Bronchial epithelial cell (primary cell): ENCODE measurements around the gene TNFAIP3. TPM values are rescaled to one million over a fixed set of nuclear protein-coding genes. Genes with fewer than 3 reads are reported as not detected.

Experiments used
- DNase-seq: peaks from one replicate; pipeline ENCODE4 v3.0.0-alpha.2; 2010; ENCODE audit warnings: low read depth
- FAIRE-seq: peaks from 2 replicates; lab custom pipeline; 2011; peaks lifted over from hg19 to GRCh38; lab: Jason Lieb, UNC
- H3K27me3 ChIP-seq: 2 replicates; pipeline ENCODE4 v1.5.1; 2011; ENCODE audit warnings: low read length; ENCODE audit not compliant: control insufficient read depth, insufficient read depth
- H3K36me3 ChIP-seq: 2 replicates; pipeline ENCODE4 v1.5.1; 2011; ENCODE audit warnings: low read length; ENCODE audit not compliant: control insufficient read depth, insufficient read depth
- H3K4me3 ChIP-seq: 2 replicates; pipeline ENCODE4 v1.5.1; 2011; ENCODE audit warnings: mild to moderate bottlenecking, low read depth, low read length, control low read depth
- total RNA-seq: library from RNA; depleted of rRNA; stranded (reverse); fragments of >200 nt; gene quantifications from 2 replicates; pipeline ENCODE4 v1.2.1, GENCODE V29; 2014
- TF ChIP-seq, protein P1 (sequence below): IDR thresholded peaks from 2 replicates; pipeline ENCODE4 v1.5.1; 2011; ENCODE audit warnings: mild to moderate bottlenecking, moderate library complexity, low read length, control low read depth, inconsistent platforms; ENCODE audit not compliant: insufficient read depth, severe bottlenecking

TNFAIP3 gene
- total RNA-seq, 1 donor from 2014 or later = 2.1 TPM

DNA sequence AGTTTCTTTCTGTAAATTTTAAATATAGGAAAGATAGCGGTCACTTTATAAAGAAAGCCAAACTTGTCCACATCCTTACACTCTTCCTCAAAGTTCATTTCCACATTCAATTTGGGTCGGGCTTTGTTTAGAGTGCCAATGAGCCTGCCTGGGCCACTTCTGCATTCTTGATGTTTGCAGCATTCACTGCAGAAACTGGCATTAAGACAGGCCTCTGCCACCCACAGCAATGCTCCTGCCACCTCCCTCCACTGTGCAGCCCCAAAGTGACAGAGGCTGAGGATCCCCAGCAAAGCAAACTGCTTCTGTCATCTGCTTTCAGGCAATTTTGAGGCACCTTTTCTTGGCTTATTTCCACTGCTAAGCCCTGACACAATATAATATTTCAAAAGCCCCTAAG, 61.2 kb downstream of the TNFAIP3 start:
- no peaks in the 10 kb centered on the region for H3K36me3 ChIP-seq
- H3K27me3 ChIP-seq = no peaks in the 10 kb centered on the region
- DNase-seq = no peak
- H3K4me3 ChIP-seq = no peak overlapping the region
- TF ChIP-seq, protein P1, sequence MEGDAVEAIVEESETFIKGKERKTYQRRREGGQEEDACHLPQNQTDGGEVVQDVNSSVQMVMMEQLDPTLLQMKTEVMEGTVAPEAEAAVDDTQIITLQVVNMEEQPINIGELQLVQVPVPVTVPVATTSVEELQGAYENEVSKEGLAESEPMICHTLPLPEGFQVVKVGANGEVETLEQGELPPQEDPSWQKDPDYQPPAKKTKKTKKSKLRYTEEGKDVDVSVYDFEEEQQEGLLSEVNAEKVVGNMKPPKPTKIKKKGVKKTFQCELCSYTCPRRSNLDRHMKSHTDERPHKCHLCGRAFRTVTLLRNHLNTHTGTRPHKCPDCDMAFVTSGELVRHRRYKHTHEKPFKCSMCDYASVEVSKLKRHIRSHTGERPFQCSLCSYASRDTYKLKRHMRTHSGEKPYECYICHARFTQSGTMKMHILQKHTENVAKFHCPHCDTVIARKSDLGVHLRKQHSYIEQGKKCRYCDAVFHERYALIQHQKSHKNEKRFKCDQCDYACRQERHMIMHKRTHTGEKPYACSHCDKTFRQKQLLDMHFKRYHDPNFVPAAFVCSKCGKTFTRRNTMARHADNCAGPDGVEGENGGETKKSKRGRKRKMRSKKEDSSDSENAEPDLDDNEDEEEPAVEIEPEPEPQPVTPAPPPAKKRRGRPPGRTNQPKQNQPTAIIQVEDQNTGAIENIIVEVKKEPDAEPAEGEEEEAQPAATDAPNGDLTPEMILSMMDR = no peak
- no peak for FAIRE-seq

DNA sequence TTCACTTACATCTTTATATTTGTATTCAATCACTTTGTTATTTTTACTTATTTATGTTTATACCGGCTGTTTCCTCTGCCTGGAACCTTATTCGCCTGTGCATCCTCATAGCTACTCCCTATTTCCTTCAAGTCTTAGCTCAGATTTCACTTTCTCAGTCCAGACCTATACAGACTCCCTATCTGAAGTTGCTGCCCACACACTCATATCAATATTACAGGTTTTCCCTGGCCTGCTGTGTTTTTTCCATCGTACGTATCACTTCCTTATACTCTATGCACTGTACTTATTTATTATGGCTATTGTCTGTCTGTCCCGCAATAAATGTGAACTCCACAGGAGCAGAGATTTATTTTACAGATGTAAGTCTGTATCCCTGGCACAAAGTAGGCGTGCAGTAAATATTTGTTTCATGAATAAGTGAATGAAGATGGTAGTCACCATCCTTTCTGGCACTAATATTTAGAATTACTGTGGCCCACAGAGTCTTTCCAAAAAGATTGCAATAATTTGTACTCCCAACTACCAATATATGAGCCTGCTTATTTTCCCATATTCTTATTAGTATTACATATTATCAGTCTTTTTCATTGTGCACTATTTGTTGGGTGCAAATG, 64.9 kb downstream of the TNFAIP3 start:
- H3K4me3 ChIP-seq = no peak overlapping the region
- no peaks in the 10 kb centered on the region for H3K36me3 ChIP-seq
- DNase-seq (no peak), FAIRE-seq (no peak)
- no peaks in the 10 kb centered on the region for H3K27me3 ChIP-seq
- TF ChIP-seq, protein P1 = no peak

Other genes with a start within 250 kb of the TNFAIP3 start
- gene PERP, start 240.2 kb downstream of the TNFAIP3 start, total RNA-seq = 161 and 401 TPM in 2 replicates